T-helper 2 cell treated with Interferon-gamma antibody and Interleukin-4, amounts not matched to agents 5 μg/mL and 100 μg/mL, for 36 hours (primary cell): ENCODE results near the gene ANAPC7.
"Not testable (repeated sequence)": the region's sequence is repeated elsewhere in the genome, so short reads cannot be mapped to it uniquely, and the experiment has no call there.

Experiments
- DNase-seq: peaks from one replicate; pipeline ENCODE4 v3.0.0; 2021; ENCODE audit warnings: low spot score
- H3K27ac Mint-ChIP-seq: one replicate; pipeline ENCODE4 v1.8.0; 2021; ENCODE audit warnings: mild to moderate bottlenecking, mixed read lengths
- H3K27me3 Mint-ChIP-seq: one replicate; pipeline ENCODE4 v1.8.0; 2021; ENCODE audit warnings: low read depth, mixed read lengths
- H3K36me3 Mint-ChIP-seq: one replicate; pipeline ENCODE4 v1.8.0; 2021; ENCODE audit warnings: low read depth, mixed read lengths
- H3K4me1 Mint-ChIP-seq: one replicate; pipeline ENCODE4 v1.8.0; 2021; ENCODE audit warnings: low read depth, mixed read lengths
- H3K4me3 Mint-ChIP-seq: one replicate; pipeline ENCODE4 v1.8.0; 2022; ENCODE audit warnings: mild to moderate bottlenecking, moderate library complexity, mixed read lengths
- H3K9me3 Mint-ChIP-seq: one replicate; pipeline ENCODE4 v1.8.0; 2021; ENCODE audit warnings: mixed read lengths

The ANAPC7 gene

DNA sequence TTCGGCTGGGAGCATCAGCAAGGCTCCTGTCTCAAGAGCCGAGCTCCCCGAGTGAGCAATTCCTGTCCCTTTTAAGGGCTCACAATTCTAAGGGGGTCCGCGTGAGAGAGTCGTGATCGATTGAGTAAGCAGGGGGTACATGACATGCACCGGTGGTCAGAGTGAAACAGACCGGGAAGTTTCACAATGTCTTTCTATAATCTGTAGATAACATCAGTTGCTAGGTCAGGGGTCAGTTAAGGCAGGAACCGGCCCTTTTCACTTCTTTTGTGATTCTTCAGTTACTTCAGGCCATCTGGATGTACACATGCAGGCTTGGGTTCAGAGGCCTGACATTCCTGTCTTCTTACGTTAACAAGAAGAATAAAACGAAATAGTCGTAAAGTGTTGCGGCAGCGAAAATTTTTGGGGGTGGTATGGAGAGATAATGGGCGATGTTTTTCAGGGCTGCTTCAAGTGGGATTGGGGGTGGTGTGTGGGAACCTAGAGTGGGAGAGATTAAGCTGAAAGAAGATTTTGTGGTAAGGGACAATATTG is 1.7 kb upstream of the ANAPC7 start:
- DNase-seq, H3K9me3 Mint-ChIP-seq, H3K27me3 Mint-ChIP-seq, H3K27ac Mint-ChIP-seq, H3K4me3 Mint-ChIP-seq: not testable (repeated sequence)
- H3K4me1 Mint-ChIP-seq = peaks cover 19% of the 10 kb centered on the region
- H3K36me3 Mint-ChIP-seq = peaks cover 17% of the 10 kb centered on the region

DNA sequence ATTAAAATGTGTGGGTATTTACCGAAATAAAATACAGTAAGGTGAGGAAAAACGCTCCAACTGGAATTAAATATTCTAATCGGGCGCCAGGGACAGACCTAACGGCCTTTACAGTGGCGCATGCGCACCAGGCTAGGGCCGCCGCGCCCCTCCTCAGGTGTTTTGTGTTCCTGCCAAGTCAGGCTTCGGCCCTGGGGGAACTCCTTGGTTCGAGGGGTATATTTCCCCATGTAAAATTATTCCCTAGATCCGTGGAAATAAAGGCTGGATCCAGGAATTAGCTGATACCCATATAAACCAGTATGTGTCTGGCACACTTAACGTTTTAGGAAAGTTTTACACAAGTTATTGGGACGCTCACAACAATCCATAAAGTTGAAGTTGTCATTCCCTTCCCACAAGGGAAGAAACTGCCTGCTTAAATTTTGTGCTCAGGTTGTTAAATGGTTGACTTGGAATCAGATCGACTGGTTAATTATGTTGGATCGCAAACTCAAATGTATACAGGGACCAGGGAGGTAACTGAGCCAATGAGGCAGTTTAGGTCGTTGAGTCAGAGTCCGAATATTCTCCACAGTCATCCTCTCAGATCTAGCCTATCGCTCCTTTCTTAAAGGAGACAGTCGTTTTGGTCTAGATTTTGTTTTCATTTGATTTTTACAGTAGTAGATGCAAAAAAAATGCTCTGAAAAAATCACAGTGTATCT is 621 bp upstream of the ANAPC7 start:
- H3K36me3 Mint-ChIP-seq = peaks cover 22% of the 10 kb centered on the region
- peaks cover 19% of the 10 kb centered on the region for H3K4me1 Mint-ChIP-seq
- H3K27ac Mint-ChIP-seq = peak overlapping the region; percentile 98
- H3K9me3 Mint-ChIP-seq = no peaks in the 10 kb centered on the region
- peak overlapping the region; percentile 99 for H3K4me3 Mint-ChIP-seq
- no peaks in the 10 kb centered on the region for H3K27me3 Mint-ChIP-seq
- DNase-seq = peak; percentile 72

- Mint-ChIP-seq H3K27ac (peak overlapping the region; percentile 80), H3K27me3 (no peaks in the 10 kb centered on the region), H3K9me3 (no peaks in the 10 kb centered on the region), H3K4me1 (peaks cover 19% of the 10 kb centered on the region), H3K4me3 (peak overlapping the region; percentile 66), H3K36me3 (peaks cover 63% of the 10 kb centered on the region)
- peak; percentile 49 for DNase-seq
These were observed 20.8 kb downstream of the ANAPC7 start for GRCh38 chr12:110382683-110383082.

- peaks cover 64% of the 10 kb centered on the region for H3K36me3 Mint-ChIP-seq
- no peak overlapping the region for H3K27ac Mint-ChIP-seq
- DNase-seq = no peak
- no peaks in the 10 kb centered on the region for H3K9me3 Mint-ChIP-seq
- H3K4me3 Mint-ChIP-seq = no peak overlapping the region
- peaks cover 14% of the 10 kb centered on the region for H3K4me1 Mint-ChIP-seq
- no peaks in the 10 kb centered on the region for H3K27me3 Mint-ChIP-seq
These were observed 23.9 kb downstream of the ANAPC7 start for GRCh38 chr12:110379631-110380030.

GRCh38 chr12:110379197-110379596 is 24.3 kb downstream of the ANAPC7 start:
- Mint-ChIP-seq H3K9me3 (no peaks in the 10 kb centered on the region), H3K27ac (peak overlapping the region; percentile 15), H3K36me3 (peaks cover 64% of the 10 kb centered on the region), H3K27me3 (no peaks in the 10 kb centered on the region), H3K4me3 (no peak overlapping the region), H3K4me1 (peaks cover 11% of the 10 kb centered on the region)
- DNase-seq = no peak

GRCh38 chr12:110378131-110378790 is 25.2 kb downstream of the ANAPC7 start:
- not testable (repeated sequence) for H3K27ac Mint-ChIP-seq

GRCh38 chr12:110373962-110374611 is 29.4 kb downstream of the ANAPC7 start:
- Mint-ChIP-seq H3K4me3 (no peak overlapping the region), H3K27me3 (no peaks in the 10 kb centered on the region), H3K4me1 (no peaks in the 10 kb centered on the region), H3K27ac (no peak overlapping the region), H3K9me3 (no peaks in the 10 kb centered on the region), H3K36me3 (peaks cover 51% of the 10 kb centered on the region)
- DNase-seq = no peak

More at GRCh38 chr12:110378131-110378790, 25.2 kb downstream of the ANAPC7 start:
- not testable (repeated sequence) for DNase-seq, H3K4me3 Mint-ChIP-seq, H3K27me3 Mint-ChIP-seq, H3K9me3 Mint-ChIP-seq
- H3K36me3 Mint-ChIP-seq = peaks cover 68% of the 10 kb centered on the region
- H3K4me1 Mint-ChIP-seq = peaks cover 11% of the 10 kb centered on the region

DNA sequence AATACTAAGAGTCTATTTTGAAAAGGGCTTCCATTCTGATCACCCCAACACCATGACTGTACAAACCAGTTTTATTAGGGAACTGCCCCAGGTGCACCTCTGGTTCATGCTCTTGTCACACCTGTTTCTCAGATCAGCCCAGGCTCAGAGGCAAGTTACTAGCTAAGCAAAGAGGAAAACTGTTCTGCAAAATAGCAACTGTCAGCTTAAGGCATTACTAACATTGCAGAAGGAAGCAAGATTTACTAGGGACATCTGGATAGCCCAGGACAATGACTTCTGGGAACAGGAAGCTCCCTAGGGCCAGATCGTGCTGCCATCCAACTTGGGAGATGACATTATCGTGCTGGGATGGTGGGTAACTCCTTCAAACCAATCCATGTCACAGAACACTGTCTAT is 30.1 kb downstream of the ANAPC7 start:
- H3K9me3 Mint-ChIP-seq = no peaks in the 10 kb centered on the region
- peaks cover 46% of the 10 kb centered on the region for H3K36me3 Mint-ChIP-seq
- H3K4me3 Mint-ChIP-seq = no peak overlapping the region
- no peak overlapping the region for H3K27ac Mint-ChIP-seq
- no peak for DNase-seq
- no peaks in the 10 kb centered on the region for H3K27me3 Mint-ChIP-seq
- H3K4me1 Mint-ChIP-seq = no peaks in the 10 kb centered on the region

- H3K27me3 Mint-ChIP-seq = no peaks in the 10 kb centered on the region
- H3K9me3 Mint-ChIP-seq = no peaks in the 10 kb centered on the region
- no peak overlapping the region for H3K4me3 Mint-ChIP-seq
- no peak overlapping the region for H3K27ac Mint-ChIP-seq
- peaks cover 44% of the 10 kb centered on the region for H3K36me3 Mint-ChIP-seq
- H3K4me1 Mint-ChIP-seq = no peaks in the 10 kb centered on the region
- no peak for DNase-seq
These were observed 30.5 kb downstream of the ANAPC7 start for GRCh38 chr12:110373025-110373424.

GRCh38 chr12:110372056-110372425 is 31.5 kb downstream of the ANAPC7 start:
- H3K36me3 Mint-ChIP-seq = peaks cover 35% of the 10 kb centered on the region
- no peak overlapping the region for H3K4me3 Mint-ChIP-seq
- no peaks in the 10 kb centered on the region for H3K9me3 Mint-ChIP-seq
- DNase-seq = no peak
- H3K4me1 Mint-ChIP-seq = no peaks in the 10 kb centered on the region
- no peaks in the 10 kb centered on the region for H3K27me3 Mint-ChIP-seq
- no peak overlapping the region for H3K27ac Mint-ChIP-seq

GRCh38 chr12:110371408-110372055 is 32.0 kb downstream of the ANAPC7 start:
- DNase-seq = no peak
- peaks cover 34% of the 10 kb centered on the region for H3K36me3 Mint-ChIP-seq
- no peaks in the 10 kb centered on the region for H3K9me3 Mint-ChIP-seq
- no peaks in the 10 kb centered on the region for H3K27me3 Mint-ChIP-seq
- no peak overlapping the region for H3K27ac Mint-ChIP-seq
- H3K4me3 Mint-ChIP-seq = no peak overlapping the region
- no peaks in the 10 kb centered on the region for H3K4me1 Mint-ChIP-seq

DNA sequence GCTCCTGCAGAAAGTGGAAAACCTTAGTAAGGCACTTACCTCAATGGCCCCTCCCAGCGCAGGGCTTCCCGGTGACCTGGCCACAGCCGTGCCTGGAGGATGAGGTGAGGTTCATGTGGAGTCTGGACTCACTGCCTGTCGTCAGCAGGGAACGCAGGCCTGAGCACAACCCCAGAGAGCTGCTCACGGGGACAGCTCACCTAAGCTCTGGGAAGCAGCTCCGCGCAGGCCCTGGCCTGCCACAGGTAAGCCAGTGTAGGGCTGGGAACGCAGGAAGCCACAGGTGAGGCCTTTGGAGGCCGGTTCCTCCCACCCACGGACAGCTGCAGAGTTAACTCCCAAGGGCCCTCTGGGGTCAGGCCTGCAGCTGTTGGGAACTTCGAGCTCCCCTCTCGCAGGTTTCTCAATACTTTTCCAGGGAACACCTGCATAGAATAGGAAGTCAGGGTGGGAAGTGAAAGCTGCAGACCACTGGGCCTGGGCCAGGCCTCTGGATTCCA is 32.7 kb downstream of the ANAPC7 start:
- no peaks in the 10 kb centered on the region for H3K27me3 Mint-ChIP-seq
- H3K9me3 Mint-ChIP-seq = no peaks in the 10 kb centered on the region
- H3K27ac Mint-ChIP-seq = no peak overlapping the region
- no peaks in the 10 kb centered on the region for H3K4me1 Mint-ChIP-seq
- H3K36me3 Mint-ChIP-seq = peaks cover 28% of the 10 kb centered on the region
- no peak overlapping the region for H3K4me3 Mint-ChIP-seq
- no peak for DNase-seq

DNA sequence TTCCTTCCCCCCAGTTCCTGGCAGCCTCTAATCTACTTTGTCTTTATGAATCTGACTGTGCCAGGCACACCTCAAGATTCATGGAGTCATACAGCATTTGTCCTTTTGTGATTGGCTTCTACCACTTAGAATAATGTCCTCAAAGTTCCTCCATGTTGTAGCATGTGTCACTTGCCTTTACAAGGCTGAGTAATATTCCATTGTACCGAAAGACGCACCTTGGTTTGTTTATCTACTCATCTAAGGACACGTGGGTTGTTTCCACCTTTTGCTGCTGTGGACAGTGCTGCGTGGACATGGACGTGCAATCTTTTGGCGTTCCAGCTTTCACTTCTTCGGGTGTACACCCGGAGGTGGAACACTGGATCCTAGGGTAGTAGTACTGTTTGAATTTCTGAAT is 33.5 kb downstream of the ANAPC7 start:
- Mint-ChIP-seq H3K4me1 (no peaks in the 10 kb centered on the region), H3K36me3 (peaks cover 23% of the 10 kb centered on the region), H3K4me3 (no peak overlapping the region), H3K27ac (no peak overlapping the region), H3K9me3 (no peaks in the 10 kb centered on the region), H3K27me3 (no peaks in the 10 kb centered on the region)
- DNase-seq = no peak
